Muscle of arm (tissue), 12 donors: ENCODE data around the gene RMDN3. TPM values are rescaled to one million over a fixed set of nuclear protein-coding genes. Genes with fewer than 3 reads are reported as not detected.

Source experiments
- DNase-seq: peaks from one replicate; pipeline ENCODE4 v3.0.0-alpha.2; 2013
- polyA plus RNA-seq, 12 donors: library from polyadenylated mRNA; unstranded; fragments of 120-200 nt; gene quantifications; one replicate each; pipeline ENCODE4 v1.2.1, GENCODE V29; 2013; ENCODE audit not compliant: insufficient read length in 12 of 12

Gene RMDN3
- polyA plus RNA-seq, 12 donors, result 17.9 to 60.1 (median 21.2) TPM; not detected in 1

- no peak for DNase-seq
These were observed 756 bp upstream of the RMDN3 start for GRCh38 chr15:40755812-40756208.

GRCh38 chr15:40754574-40754882 lies 526 bp downstream of the RMDN3 start:
- no peak for DNase-seq

GRCh38 chr15:40751745-40752144 lies 3.3 kb downstream of the RMDN3 start:
- no peak for DNase-seq

GRCh38 chr15:40750885-40751284 lies 4.2 kb downstream of the RMDN3 start:
- DNase-seq, result no peak

- no peak for DNase-seq
These were observed 5.9 kb downstream of the RMDN3 start for GRCh38 chr15:40749151-40749630.

GRCh38 chr15:40747685-40748631 lies 7.1 kb downstream of the RMDN3 start:
- DNase-seq, result no peak

GRCh38 chr15:40746916-40747418 lies 8.1 kb downstream of the RMDN3 start:
- no peak for DNase-seq

- no peak for DNase-seq
These were observed 10.3 kb downstream of the RMDN3 start for GRCh38 chr15:40744815-40745152.

GRCh38 chr15:40743921-40744814 lies 10.9 kb downstream of the RMDN3 start:
- DNase-seq, result no peak

GRCh38 chr15:40743485-40743901 lies 11.6 kb downstream of the RMDN3 start:
- no peak for DNase-seq

GRCh38 chr15:40739854-40740253 lies 15.2 kb downstream of the RMDN3 start:
- DNase-seq, result no peak

GRCh38 chr15:40739047-40739446 lies 16.0 kb downstream of the RMDN3 start:
- no peak for DNase-seq

- DNase-seq, result no peak
These were observed 18.0 kb downstream of the RMDN3 start for GRCh38 chr15:40737048-40737447.

- DNase-seq, result no peak
These were observed 18.5 kb downstream of the RMDN3 start for GRCh38 chr15:40736575-40736974.

GRCh38 chr15:40731034-40731433 lies 24.0 kb downstream of the RMDN3 start:
- DNase-seq, result peak; percentile 24

GRCh38 chr15:40723919-40724318 lies 31.1 kb downstream of the RMDN3 start:
- no peak for DNase-seq

GRCh38 chr15:40722934-40723333 lies 32.1 kb downstream of the RMDN3 start:
- no peak for DNase-seq

- DNase-seq, result no peak
These were observed 32.7 kb downstream of the RMDN3 start for GRCh38 chr15:40722354-40722753.

- DNase-seq, result no peak
These were observed 33.4 kb downstream of the RMDN3 start for GRCh38 chr15:40721701-40722100.

- DNase-seq, result no peak
These were observed 38.9 kb downstream of the RMDN3 start for GRCh38 chr15:40716165-40716564.

- no peak for DNase-seq
These were observed 40.9 kb downstream of the RMDN3 start for GRCh38 chr15:40714144-40714543.

GRCh38 chr15:40706121-40706520 lies 48.9 kb downstream of the RMDN3 start:
- DNase-seq, result no peak

- DNase-seq, result no peak
These were observed 53.0 kb downstream of the RMDN3 start for GRCh38 chr15:40702077-40702476.
